Activated T-cell treated with anti-CD3 and anti-CD28 coated beads for 48 hours (primary cell): ENCODE measurements around the gene PCBP3.
A peak's percentile ranks its signal among the peaks of the same experiment; 100 is the strongest.
"Not testable (repeated sequence)": the region's sequence is repeated elsewhere in the genome, so short reads cannot be mapped to it uniquely, and the experiment has no call there.

ENCODE experiments used
- DNase-seq: peaks from one replicate; pipeline ENCODE4 v3.0.0-alpha.2; 2020; ENCODE audit warnings: low read depth

Gene PCBP3

GRCh38 chr21:45613396-45613795 is 30.1 kb upstream of the PCBP3 start:
- no peak for DNase-seq

GRCh38 chr21:45613881-45614280 is 29.6 kb upstream of the PCBP3 start:
- no peak for DNase-seq

GRCh38 chr21:45615145-45615711 is 28.3 kb upstream of the PCBP3 start:
- DNase-seq: peak; percentile 68

GRCh38 chr21:45617021-45617921 is 26.3 kb upstream of the PCBP3 start:
- DNase-seq: no peak

- DNase-seq: no peak
These were observed 25.2 kb upstream of the PCBP3 start for GRCh38 chr21:45618287-45618686.

- DNase-seq: no peak
These were observed 24.6 kb upstream of the PCBP3 start for GRCh38 chr21:45618846-45619485.

GRCh38 chr21:45620201-45620923 is 23.2 kb upstream of the PCBP3 start:
- DNase-seq: no peak

GRCh38 chr21:45621435-45622331 is 21.8 kb upstream of the PCBP3 start:
- not testable (repeated sequence) for DNase-seq

GRCh38 chr21:45622416-45623097 is 21.0 kb upstream of the PCBP3 start:
- no peak for DNase-seq

GRCh38 chr21:45623436-45623835 is 20.1 kb upstream of the PCBP3 start:
- DNase-seq: no peak

GRCh38 chr21:45626127-45626526 is 17.4 kb upstream of the PCBP3 start:
- not testable (repeated sequence) for DNase-seq

GRCh38 chr21:45629046-45629981 is 14.2 kb upstream of the PCBP3 start:
- DNase-seq: no peak

- DNase-seq: no peak
These were observed 13.3 kb upstream of the PCBP3 start for GRCh38 chr21:45630066-45630694.

- no peak for DNase-seq
These were observed 12.6 kb upstream of the PCBP3 start for GRCh38 chr21:45630876-45631275.

- DNase-seq: no peak
These were observed 12.0 kb upstream of the PCBP3 start for GRCh38 chr21:45631540-45631939.

GRCh38 chr21:45632160-45632559 is 11.4 kb upstream of the PCBP3 start:
- DNase-seq: no peak

GRCh38 chr21:45632637-45633251 is 10.8 kb upstream of the PCBP3 start:
- DNase-seq: no peak

- DNase-seq: no peak
These were observed 8.9 kb upstream of the PCBP3 start for GRCh38 chr21:45634511-45635183.
